Retinal pigment epithelial cell (primary cell): ENCODE results near the gene OCA2.

Source experiments
- DNase-seq: peaks from one replicate; pipeline ENCODE4 v3.0.0-alpha.2; 2010; ENCODE audit warnings: low read depth
- H3K4me3 ChIP-seq: 2 replicates; pipeline ENCODE4 v1.5.1; 2011; ENCODE audit warnings: mild to moderate bottlenecking, low read length, control low read depth, moderate library complexity
- TF ChIP-seq, protein P1 (sequence below): conservative IDR thresholded peaks from 2 replicates; pipeline ENCODE4 v1.5.1; 2011; ENCODE audit warnings: low read depth, low read length, control low read depth, inconsistent platforms

OCA2 gene

DNA sequence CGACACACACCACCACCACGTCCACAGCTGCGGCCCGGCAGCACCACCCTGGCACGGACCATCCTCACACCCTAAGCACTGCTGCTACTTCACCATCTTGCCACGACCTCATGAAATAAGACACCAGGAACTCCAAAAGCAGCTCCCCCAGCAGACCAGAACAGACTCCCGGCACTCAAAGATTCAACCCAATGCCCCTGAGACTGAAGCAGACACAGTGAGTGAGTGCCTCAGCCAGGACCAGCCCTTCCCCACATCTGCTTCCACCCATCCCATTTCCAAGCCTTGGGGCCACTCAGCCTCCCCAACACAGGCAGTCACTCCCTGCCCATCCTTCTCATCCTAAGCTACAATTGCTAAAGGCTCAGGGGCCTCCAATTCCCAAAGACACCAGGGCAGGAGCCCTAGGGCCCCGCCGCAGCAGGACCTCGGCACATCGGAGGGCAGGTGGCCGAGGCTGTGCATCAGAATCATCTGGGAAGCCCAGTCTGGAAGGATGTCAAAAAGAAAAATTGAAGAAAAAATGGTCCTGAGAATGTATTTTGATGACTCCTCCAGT is 18.4 kb upstream of the OCA2 start:
- no peak overlapping the region for H3K4me3 ChIP-seq
- DNase-seq: no peak
- TF ChIP-seq, protein P1, sequence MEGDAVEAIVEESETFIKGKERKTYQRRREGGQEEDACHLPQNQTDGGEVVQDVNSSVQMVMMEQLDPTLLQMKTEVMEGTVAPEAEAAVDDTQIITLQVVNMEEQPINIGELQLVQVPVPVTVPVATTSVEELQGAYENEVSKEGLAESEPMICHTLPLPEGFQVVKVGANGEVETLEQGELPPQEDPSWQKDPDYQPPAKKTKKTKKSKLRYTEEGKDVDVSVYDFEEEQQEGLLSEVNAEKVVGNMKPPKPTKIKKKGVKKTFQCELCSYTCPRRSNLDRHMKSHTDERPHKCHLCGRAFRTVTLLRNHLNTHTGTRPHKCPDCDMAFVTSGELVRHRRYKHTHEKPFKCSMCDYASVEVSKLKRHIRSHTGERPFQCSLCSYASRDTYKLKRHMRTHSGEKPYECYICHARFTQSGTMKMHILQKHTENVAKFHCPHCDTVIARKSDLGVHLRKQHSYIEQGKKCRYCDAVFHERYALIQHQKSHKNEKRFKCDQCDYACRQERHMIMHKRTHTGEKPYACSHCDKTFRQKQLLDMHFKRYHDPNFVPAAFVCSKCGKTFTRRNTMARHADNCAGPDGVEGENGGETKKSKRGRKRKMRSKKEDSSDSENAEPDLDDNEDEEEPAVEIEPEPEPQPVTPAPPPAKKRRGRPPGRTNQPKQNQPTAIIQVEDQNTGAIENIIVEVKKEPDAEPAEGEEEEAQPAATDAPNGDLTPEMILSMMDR: no peak

DNA sequence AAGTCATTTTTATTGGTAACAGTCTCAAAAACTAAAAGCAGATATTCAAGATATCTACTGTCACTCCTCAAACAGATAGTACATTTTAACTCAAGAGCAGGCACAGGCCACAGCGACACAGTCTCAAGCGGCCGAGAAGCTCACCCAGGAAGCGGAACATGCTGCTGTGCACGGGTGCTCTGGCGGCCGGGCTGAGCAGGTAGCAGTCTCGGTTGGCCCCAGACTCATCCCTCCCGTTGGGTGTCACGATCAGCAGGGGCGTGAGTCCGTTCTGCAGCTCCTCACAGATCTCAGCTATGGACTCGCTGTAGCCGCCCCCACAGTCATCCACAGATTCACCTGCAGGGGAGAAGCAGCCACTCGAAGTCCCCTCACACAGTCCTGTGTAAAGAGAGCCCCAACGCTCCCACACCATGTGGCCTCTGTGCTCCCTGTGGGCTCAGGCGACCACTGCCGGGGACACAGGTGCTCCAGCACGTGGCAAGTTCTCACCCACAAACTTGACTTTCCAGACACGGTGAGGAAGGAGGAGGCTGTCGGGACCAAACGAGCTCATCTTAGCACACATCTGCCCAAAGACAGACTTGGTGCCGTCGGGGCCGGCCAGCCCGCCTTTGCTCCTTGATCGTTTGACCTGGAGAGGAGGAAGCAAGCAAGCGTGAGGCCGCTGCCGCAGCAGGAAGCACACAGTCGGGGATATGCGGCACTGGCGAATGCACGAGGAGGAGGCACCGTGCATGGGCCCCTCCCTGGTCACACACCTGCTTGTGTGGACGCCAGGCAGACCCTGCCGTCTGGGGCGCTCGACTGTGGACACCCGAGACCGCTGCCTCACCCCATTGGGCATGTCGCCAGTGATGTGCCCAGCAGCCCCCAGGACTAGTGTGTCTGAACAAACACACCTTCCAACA is 17.7 kb upstream of the OCA2 start:
- TF ChIP-seq, protein P1: no peak
- no peak overlapping the region for H3K4me3 ChIP-seq
- DNase-seq: no peak

DNA sequence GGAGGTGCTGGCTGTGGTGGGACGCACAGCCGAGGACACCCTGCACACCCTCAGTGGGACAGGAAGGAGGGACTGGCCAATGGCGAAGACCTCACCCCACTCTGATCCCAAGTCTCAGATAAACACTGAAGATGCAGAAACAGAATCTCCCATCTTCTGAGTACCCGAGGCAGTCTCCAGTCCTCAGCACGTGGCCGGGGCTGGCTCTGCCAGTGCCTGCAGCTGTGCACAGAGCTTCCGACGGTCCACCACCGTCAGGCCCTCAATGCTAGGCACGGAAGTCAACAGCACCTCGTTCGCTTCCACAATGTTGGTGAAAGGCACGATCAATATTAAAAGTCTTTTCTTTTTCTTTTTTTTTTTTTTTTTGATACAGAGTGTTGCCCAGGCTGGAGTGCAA is 16.8 kb upstream of the OCA2 start:
- TF ChIP-seq, protein P1: no peak
- H3K4me3 ChIP-seq: no peak overlapping the region
- DNase-seq: no peak

DNA sequence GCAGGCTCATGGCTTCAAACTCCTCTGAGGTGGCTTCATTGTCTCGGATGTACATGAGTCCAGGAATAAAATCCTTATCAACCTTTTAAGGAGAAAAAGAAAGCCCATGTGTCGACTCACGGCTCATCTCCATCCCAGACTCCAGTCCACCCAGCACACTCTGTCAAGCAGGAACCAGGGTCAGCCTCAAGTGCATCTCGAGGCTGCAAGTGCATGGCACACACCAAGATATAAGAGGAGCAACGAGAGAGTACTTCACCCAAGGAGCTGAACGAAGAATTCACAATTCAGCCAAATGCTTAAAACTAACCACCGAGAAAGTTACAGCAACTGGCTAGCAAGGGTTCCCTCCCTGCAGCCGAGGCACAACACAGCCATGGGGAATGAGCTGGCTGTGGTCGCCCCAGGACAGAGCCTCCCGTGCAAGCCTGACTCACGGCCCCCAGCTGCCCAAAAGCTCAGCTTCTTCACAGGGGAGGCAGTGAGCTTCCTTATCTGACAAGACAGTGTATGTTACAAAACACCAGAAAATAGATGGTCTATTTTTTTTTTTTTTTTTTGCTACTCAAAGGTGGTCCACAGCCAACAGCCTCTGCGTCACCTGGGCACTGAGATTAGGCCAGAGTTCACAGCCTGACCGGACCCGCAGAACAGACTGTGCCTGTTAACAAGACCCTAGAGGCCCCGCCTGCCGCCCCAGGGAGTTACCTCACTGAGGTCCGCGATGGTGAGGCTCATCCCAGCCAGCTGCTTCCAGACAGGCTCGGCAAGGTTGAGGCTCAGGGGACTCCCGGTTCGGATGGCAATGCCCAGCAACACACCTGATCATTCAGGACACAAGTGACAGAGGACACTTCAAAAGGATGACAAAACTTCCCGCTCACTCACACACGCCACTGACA is 15.9 kb upstream of the OCA2 start:
- no peak overlapping the region for H3K4me3 ChIP-seq
- no peak for DNase-seq
- TF ChIP-seq, protein P1: no peak

DNA sequence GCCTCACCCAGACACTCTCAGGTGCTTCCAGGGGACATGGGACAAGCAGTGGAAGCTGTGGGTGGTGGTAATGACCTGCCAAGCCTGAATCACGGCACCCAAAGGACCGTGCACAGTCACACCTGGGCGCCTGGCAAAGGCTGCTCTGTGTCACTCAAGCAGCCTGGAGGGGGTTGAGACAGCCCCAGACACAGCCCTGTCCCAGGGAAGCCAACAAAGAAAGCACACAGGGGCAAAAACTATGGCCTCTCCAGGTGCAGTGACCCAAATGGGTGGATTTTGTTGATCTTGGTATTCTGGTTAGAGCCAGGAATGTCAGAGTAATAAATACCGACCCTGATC is 15.0 kb upstream of the OCA2 start:
- DNase-seq: no peak
- H3K4me3 ChIP-seq: no peak overlapping the region
- TF ChIP-seq, protein P1: no peak

DNA sequence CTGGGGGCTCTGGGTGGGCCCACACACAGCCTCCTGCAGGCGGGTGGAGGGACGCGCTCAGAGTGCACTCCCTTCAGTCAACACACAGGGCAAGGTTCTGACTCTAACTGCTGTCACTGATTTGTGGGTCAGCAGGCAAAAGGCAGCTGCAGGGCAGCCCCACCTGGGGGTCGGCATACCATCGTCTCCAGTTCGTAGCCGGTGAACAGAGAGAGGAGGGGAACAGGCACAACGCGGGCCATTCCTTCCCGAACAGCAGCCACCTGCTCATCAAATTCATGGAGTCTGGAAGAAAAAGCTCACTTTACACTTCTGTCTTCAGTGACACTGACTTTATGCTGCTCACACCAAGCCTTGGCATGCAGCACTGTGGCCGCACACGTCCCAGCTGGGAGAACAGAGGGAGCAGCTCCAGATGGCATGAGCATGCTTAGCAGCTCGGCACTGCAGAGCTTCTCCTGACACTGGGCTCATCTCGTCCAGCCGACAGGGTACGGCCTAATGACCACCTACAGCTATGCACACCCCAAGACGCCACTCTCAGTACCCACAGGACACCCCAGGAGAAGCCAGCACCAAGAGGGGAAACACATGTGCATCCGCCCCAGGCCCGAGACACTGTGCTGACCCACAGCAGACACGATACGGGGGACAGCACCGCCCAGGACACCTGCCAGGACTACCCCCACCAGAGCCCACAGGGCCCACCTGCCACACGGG is 14.4 kb upstream of the OCA2 start:
- H3K4me3 ChIP-seq: no peak overlapping the region
- DNase-seq: no peak
- TF ChIP-seq, protein P1: no peak
